Thymus (tissue), 11 donors: ENCODE results near the gene CD36. TPM values are rescaled to one million over a fixed set of nuclear protein-coding genes. Genes with fewer than 3 reads are reported as not detected.

Experiments used
- DNase-seq, 9 donors: peaks; one replicate each; pipeline ENCODE4 v3.0.0-alpha.2; 2013; ENCODE audit warnings: low spot score in 9 of 9, low read depth in 6 of 9, missing footprints in 1 of 9
- H3K27ac ChIP-seq, 2 donors: one replicate each; pipeline ENCODE4 v1.5.1; 2013; ENCODE audit warnings: control low read depth in 1 of 2, low read depth in 1 of 2, low read length in 1 of 2, mild to moderate bottlenecking in 1 of 2, moderate library complexity in 1 of 2
- H3K27me3 ChIP-seq, 2 donors: one replicate each; pipeline ENCODE4 v1.5.1; 2013; ENCODE audit warnings: low read length in 1 of 2; ENCODE audit not compliant: control insufficient read depth in 2 of 2, insufficient read depth in 1 of 2
- H3K36me3 ChIP-seq, 2 donors: one replicate each; pipeline ENCODE4 v1.5.1; 2013; ENCODE audit warnings: low read length in 1 of 2, mild to moderate bottlenecking in 1 of 2, moderate library complexity in 1 of 2; ENCODE audit not compliant: control insufficient read depth in 2 of 2, insufficient read depth in 2 of 2
- H3K4me1 ChIP-seq, 2 donors: one replicate each; pipeline ENCODE4 v1.5.1; 2013; ENCODE audit warnings: low read length in 2 of 2; ENCODE audit not compliant: control insufficient read depth in 2 of 2, insufficient read depth in 2 of 2
- H3K4me3 ChIP-seq, 2 donors: one replicate each; pipeline ENCODE4 v1.5.1; 2013; ENCODE audit warnings: low read length in 2 of 2, control low read depth in 1 of 2, mild to moderate bottlenecking in 1 of 2
- H3K9me3 ChIP-seq, 2 donors: one replicate each; pipeline ENCODE4 v1.5.1; 2013; ENCODE audit warnings: low read length in 1 of 2, mild to moderate bottlenecking in 1 of 2; ENCODE audit not compliant: control insufficient read depth in 2 of 2, insufficient read depth in 1 of 2
- WGBS: extraction: QIAGEN DNeasy Blood & Tissue Kit; methylation state at CpG from one replicate; pipeline ENCODE4 v1.1.7; 2013; 5-methylcytosine and 5-hydroxymethylcytosine counted together
- polyA plus RNA-seq: library from polyadenylated mRNA; stranded (reverse); fragments of 200-250 nt; gene quantifications from one replicate; pipeline ENCODE4 v1.2.3, GENCODE V29; 2013
- total RNA-seq: library from RNA; stranded (reverse); fragments of 120-200 nt; gene quantifications from one replicate; pipeline ENCODE4 v1.2.4, GENCODE V29; 2013
- donor health status: healthy.

CD36 gene
- total and polyA plus RNA-seq, 2 donors = 30.9 to 42.8 TPM

DNA sequence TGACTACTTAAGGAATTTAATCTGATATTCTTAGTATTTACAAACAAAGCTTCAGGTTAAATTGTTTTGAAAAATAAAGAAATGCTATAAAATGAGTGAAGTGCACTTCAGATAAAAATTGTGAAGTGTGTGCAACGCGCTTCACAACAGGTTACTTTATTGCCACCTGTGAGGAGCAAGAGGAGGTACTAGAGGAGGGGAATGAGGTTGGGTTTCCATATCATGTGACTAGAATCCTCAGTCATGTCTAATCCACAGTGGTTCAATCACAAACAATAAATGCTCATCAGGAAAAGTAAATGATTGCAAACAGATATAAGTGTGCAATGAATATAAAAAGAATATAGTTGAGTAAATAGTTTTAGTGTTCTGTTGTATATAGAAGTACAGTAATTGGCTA is 34.5 kb upstream of the CD36 start:
- no peaks in the 10 kb centered on the region for H3K36me3 ChIP-seq
- DNase-seq = no peak
- no peak overlapping the region for H3K27ac ChIP-seq
- H3K27me3 ChIP-seq = no peaks in the 10 kb centered on the region
- H3K4me1 ChIP-seq = no peaks in the 10 kb centered on the region
- over 99% methylated on average over 2 of the region's 2 CpGs for WGBS
- H3K9me3 ChIP-seq = no peaks in the 10 kb centered on the region
- no peak overlapping the region for H3K4me3 ChIP-seq

DNA sequence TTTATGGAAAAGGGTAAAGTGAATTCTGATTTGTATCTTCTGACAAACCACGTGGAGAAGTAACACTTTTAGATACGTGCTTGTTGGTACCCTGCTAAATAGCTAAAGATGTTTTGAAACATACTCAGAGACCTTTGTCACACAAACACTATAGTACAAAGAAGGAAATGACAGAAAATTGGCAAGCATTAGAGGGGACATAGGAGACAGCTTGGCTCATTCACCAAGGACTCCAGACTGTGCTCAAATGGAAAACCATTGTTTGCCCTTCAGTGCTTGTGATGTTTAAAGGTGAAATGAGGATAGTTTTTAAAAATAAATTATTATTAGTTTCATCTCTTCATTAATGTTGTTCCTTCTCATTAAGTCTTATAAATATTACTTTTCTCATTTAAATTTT is 34.0 kb upstream of the CD36 start:
- Histone ChIP-seq H3K4me1 (no peaks in the 10 kb centered on the region), H3K4me3 (no peak overlapping the region), H3K27ac (no peak overlapping the region), H3K9me3 (no peaks in the 10 kb centered on the region), H3K36me3 (no peaks in the 10 kb centered on the region), H3K27me3 (no peaks in the 10 kb centered on the region)
- whole genome bisulfite sequencing = 89% methylated on average over 2 of the region's 2 CpGs
- DNase-seq = no peak

DNA sequence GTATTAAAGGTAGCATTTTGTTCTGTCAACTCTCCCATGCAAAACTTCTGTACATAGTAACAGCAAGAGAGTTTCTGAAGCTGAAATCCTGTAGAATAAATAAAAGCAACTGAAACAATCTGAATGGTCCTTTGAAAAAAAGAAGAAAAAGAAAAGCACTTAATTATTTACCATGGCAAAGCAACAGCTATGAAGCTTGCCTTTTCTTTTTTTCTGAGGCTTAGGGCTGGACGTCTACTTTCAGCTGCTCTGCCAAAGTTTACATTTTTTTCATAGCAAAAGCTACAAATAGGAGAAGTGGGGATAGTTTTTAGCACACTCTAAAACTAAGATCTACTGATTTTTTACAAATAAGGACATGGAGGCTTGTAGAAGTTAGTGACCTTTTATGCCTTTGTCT is 31.3 kb upstream of the CD36 start:
- Histone ChIP-seq H3K4me3 (no peak overlapping the region), H3K4me1 (no peaks in the 10 kb centered on the region), H3K27ac (no peak overlapping the region), H3K9me3 (no peaks in the 10 kb centered on the region), H3K27me3 (no peaks in the 10 kb centered on the region), H3K36me3 (no peaks in the 10 kb centered on the region)
- 91% methylated on average over 1 of the region's 1 CpG for WGBS
- no peak for DNase-seq

DNA sequence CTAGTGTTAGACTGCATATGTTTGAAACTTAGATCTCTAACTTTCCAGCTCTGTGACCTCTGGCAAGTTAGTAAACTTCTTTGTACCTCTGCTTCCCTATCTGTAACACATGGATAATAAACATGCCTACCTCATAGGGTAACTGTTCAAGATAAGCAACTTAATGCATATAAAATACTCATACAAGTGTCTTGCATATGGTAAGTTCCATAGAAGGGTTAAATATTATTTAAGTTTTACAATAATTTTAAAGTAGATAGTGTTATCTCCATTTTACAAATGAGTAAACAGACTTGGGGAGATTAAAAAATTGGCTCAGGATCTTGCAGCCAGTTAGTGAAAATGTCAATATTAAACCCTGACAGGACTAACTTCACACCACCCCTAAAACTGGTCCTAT is 30.1 kb upstream of the CD36 start:
- DNase-seq = no peak
- Histone ChIP-seq H3K27me3 (no peaks in the 10 kb centered on the region), H3K36me3 (no peaks in the 10 kb centered on the region), H3K9me3 (no peaks in the 10 kb centered on the region), H3K4me1 (no peaks in the 10 kb centered on the region), H3K4me3 (no peak overlapping the region), H3K27ac (no peak overlapping the region)

DNA sequence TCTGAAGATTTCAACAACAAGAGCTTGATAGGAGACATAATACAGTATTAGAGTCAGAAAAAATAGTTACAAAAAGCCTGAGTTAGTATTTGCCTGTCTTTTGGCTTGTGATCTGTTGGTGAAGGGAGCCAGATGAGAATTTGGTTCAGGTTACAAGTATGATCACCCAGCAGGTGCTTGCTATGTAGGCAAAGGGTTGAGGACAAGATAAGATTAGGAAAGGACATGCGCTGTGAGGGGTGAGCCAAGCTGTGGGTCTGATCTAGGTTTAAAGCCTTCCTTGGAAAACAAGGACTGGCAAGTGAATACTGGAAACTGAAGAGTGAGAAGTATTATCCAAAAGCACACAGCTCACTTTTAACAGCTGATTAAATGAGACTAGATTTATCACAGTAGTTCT is 28.7 kb upstream of the CD36 start:
- no peaks in the 10 kb centered on the region for H3K9me3 ChIP-seq
- no peaks in the 10 kb centered on the region for H3K36me3 ChIP-seq
- WGBS = 97% methylated on average over 1 of the region's 1 CpG
- H3K4me1 ChIP-seq = no peaks in the 10 kb centered on the region
- H3K27me3 ChIP-seq = no peaks in the 10 kb centered on the region
- H3K4me3 ChIP-seq = no peak overlapping the region
- DNase-seq = no peak
- H3K27ac ChIP-seq = no peak overlapping the region

DNA sequence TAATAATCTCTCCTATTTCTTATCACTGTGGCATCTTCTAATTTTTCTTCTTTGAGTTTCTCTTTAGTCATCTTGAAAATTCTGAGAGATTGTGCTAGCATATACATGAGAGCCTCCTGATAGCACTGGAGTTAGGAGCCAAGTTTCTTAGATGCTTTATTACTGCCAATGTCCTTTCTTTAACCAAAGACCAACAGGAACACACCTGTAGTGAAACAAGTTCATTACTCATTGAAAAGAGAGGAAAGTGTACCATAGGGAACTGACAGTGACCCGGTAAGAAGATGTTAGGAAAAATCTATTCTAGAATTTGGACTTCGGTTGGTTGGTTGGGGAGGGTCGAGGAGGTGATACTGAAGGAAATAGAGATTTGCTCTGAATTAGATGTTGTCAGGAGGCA is 27.1 kb upstream of the CD36 start:
- H3K27ac ChIP-seq = no peak overlapping the region
- no peaks in the 10 kb centered on the region for H3K9me3 ChIP-seq
- no peaks in the 10 kb centered on the region for H3K36me3 ChIP-seq
- H3K4me1 ChIP-seq = no peaks in the 10 kb centered on the region
- no peak for DNase-seq
- WGBS = 33% methylated on average over 3 of the region's 3 CpGs
- H3K27me3 ChIP-seq = no peaks in the 10 kb centered on the region
- H3K4me3 ChIP-seq = no peak overlapping the region

DNA sequence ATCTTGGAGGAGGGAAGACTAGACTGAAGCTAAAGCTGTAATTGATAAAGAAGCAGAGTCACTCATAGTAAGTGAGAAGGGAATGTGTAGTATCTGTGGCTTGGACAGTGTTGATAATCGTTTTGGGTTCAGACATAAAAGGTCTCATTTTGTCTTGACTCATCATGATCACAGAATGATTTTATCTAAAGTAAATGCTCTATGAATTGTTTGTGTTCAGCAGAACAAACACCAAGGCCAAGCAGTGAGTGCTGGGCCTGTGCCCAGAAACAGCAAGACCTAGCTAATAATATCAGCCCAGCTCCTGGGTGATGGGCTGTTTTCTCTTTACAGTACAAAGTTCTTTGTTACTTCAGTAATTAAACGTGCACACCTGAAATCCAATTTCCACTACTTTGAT is 26.7 kb upstream of the CD36 start:
- no peaks in the 10 kb centered on the region for H3K27me3 ChIP-seq
- H3K36me3 ChIP-seq = no peaks in the 10 kb centered on the region
- no peaks in the 10 kb centered on the region for H3K4me1 ChIP-seq
- H3K4me3 ChIP-seq = no peak overlapping the region
- no peak overlapping the region for H3K27ac ChIP-seq
- H3K9me3 ChIP-seq = no peaks in the 10 kb centered on the region
- no peak for DNase-seq
- 94% methylated on average over 2 of the region's 2 CpGs for WGBS

DNA sequence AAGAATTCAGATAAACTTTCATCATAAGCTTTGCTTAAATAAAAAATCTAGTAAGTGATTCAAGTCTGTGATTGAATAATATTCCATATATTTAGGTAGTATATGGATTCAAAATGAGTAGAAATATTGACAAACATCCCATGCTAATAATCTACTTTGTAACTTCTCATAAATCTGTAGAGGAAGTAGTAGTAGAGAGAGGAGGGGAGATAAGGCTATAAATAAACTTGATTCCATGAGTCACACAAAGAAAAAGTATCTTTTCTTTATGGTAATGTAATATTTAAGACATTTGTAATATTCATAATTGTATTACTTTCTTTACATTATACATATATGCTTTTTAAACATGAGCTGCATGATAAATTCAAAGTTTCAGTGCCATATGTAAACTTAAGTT is 25.6 kb upstream of the CD36 start:
- Histone ChIP-seq H3K4me3 (no peak overlapping the region), H3K27ac (no peak overlapping the region), H3K4me1 (no peaks in the 10 kb centered on the region), H3K27me3 (no peaks in the 10 kb centered on the region), H3K9me3 (no peaks in the 10 kb centered on the region), H3K36me3 (no peaks in the 10 kb centered on the region)
- DNase-seq = no peak

DNA sequence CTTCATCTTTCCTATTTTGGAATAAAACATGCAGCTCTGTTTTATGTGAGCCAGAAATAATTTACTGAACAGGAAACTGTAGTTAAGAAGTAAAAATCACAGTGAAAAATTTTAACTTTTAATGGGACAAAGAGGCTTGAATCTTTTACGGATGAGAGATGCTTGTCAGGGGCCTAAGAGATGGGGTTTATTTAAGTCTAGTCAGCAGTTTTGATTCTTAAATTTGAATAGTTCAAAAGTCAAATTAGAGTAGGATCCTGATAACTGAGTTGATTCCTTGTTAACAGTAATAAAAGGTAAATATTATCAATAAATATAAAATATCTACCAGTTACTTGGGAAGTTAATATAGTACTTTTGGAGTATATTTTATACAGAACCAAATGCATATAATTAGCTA is 24.9 kb upstream of the CD36 start:
- 98% methylated on average over 1 of the region's 1 CpG for WGBS
- Histone ChIP-seq H3K9me3 (no peaks in the 10 kb centered on the region), H3K27ac (no peak overlapping the region), H3K27me3 (no peaks in the 10 kb centered on the region), H3K36me3 (no peaks in the 10 kb centered on the region), H3K4me1 (no peaks in the 10 kb centered on the region), H3K4me3 (no peak overlapping the region)
- no peak for DNase-seq

DNA sequence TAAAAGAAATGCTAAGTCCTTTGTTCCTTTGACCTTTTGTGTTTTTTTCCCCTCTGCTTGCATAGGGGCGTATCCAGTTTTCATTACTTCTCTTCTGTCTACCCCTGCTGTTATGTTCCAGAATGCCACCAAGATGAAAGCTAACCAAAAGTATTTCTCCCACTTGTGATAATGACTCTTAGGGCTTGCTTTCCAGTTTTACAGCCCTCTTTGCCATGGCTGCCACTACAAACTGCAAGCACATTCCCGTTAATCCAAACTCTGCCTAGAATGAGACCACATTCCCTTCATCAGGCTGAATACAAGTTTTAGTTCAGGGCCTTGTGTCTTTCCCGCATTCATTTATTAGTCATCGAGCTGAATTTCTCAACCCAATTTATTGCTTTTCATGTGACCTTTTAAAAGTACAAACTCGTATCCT is 23.6 kb upstream of the CD36 start:
- Histone ChIP-seq H3K9me3 (no peaks in the 10 kb centered on the region), H3K36me3 (no peaks in the 10 kb centered on the region), H3K4me1 (no peaks in the 10 kb centered on the region), H3K4me3 (no peak overlapping the region), H3K27ac (no peak overlapping the region), H3K27me3 (no peaks in the 10 kb centered on the region)
- WGBS = 94% methylated on average over 5 of the region's 5 CpGs
- no peak for DNase-seq
